Lung (tissue), 12 donors: ENCODE measurements around the gene TMEM39B. TPM values are rescaled to one million over a fixed set of nuclear protein-coding genes. Genes with fewer than 3 reads are reported as not detected.

Experiments
- ATAC-seq: fragments of 200-7000 bp; cut with Tn5 transposase; one replicate; pipeline ENCODE4 v1.9.1; 2020; ENCODE audit warnings: moderate number of reproducible peaks; ENCODE audit not compliant: insufficient read depth, low FRiP score
- DNase-seq, 3 donors: peaks; one replicate each; pipeline ENCODE4 v3.0.0-alpha.2; 2013 to 2017
- H3K27ac ChIP-seq, 2 donors: one replicate each; pipeline ENCODE4 v1.5.1; 2013; ENCODE audit warnings: mild to moderate bottlenecking in 2 of 2, moderate library complexity in 2 of 2, control low read depth in 1 of 2, inconsistent platforms in 1 of 2, low read depth in 1 of 2, low read length in 1 of 2
- H3K27me3 ChIP-seq, 3 donors: one replicate each; pipeline ENCODE4 v1.5.1; 2013; ENCODE audit warnings: low read length in 2 of 3; ENCODE audit not compliant: control insufficient read depth in 3 of 3, insufficient read depth in 3 of 3
- H3K36me3 ChIP-seq, 4 donors: one replicate each; pipeline ENCODE4 v1.5.1; 2013; ENCODE audit warnings: low read length in 4 of 4, mild to moderate bottlenecking in 1 of 4, moderate library complexity in 1 of 4; ENCODE audit not compliant: control insufficient read depth in 4 of 4, insufficient read depth in 4 of 4
- H3K4me1 ChIP-seq, 5 donors: one replicate each; pipeline ENCODE4 v1.5.1; 2013; ENCODE audit warnings: low read length in 5 of 5, mild to moderate bottlenecking in 2 of 5, moderate library complexity in 1 of 5; ENCODE audit not compliant: control insufficient read depth in 5 of 5, insufficient read depth in 5 of 5
- H3K4me3 ChIP-seq: one replicate; pipeline ENCODE4 v1.5.1; 2013; ENCODE audit warnings: mild to moderate bottlenecking, control low read depth, moderate library complexity
- H3K9ac ChIP-seq, 2 donors: one replicate each; pipeline ENCODE4 v1.5.1; 2013; ENCODE audit warnings: low read length in 2 of 2, control low read depth in 1 of 2; ENCODE audit not compliant: insufficient read depth in 1 of 2
- H3K9me3 ChIP-seq, 4 donors: one replicate each; pipeline ENCODE4 v1.5.1; 2013; ENCODE audit warnings: low read length in 3 of 4, mild to moderate bottlenecking in 1 of 4, moderate library complexity in 1 of 4; ENCODE audit not compliant: control insufficient read depth in 4 of 4, insufficient read depth in 3 of 4
- WGBS, 2 donors: extraction: QIAGEN DNeasy Blood & Tissue Kit; methylation state at CpG; one replicate each; pipeline ENCODE4 v1.1.7; 2013; 5-methylcytosine and 5-hydroxymethylcytosine counted together
- polyA plus RNA-seq, 2 donors: library from polyadenylated mRNA; stranded (reverse); fragments of 200-250 nt; gene quantifications; one replicate each; pipeline ENCODE4 v1.2.1, GENCODE V29; 2013
- total RNA-seq, 2 donors: library from RNA; depleted of rRNA in 1 of 2; stranded (reverse); fragments of >200 nt in 1 of 2; gene quantifications; one replicate each; pipeline ENCODE4 v1.2.1, GENCODE V29; 2014 to 2021
- TF ChIP-seq, protein P1 (sequence below): IDR thresholded peaks from 2 replicates; pipeline ENCODE4 v1.5.1; 2012; ENCODE audit warnings: mild to moderate bottlenecking; ENCODE audit errors: control extremely low read depth, extremely low read depth
- donor health status: control.
- donor health status: control.
- donor health status: Bipolar disorder and iron deficiency.
- donor health status: healthy.
- donor health status: DM: yes; HTN: yes; CAD: no.

The TMEM39B gene
- total and polyA plus RNA-seq, 4 donors: 7.6 to 23.8 (median 13.6) TPM

DNA sequence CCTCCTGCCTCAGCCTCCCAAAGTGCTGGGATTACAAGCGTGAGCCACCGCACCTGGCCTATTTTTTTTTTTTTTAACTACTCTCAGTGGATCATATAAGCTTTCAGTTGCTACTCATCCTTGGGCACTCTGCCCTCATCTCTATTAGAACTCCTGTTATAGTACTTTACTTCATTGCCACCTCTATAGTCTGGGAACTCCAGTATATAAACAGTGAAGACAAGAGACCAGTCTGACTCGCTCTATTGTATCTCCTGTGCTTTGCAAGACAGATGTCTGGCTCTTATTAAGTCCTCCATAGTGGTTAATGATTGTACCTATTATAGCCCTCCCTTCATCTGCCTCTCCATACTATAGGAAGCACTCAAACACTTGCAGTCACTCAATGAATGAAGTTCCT is 44.0 kb upstream of the TMEM39B start:
- Histone ChIP-seq H3K9me3 (no peaks in the 10 kb centered on the region), H3K4me1 (peaks cover 0 to 3% (median 0%) of the 10 kb centered on the region in 5 donors), H3K27me3 (no peaks in the 10 kb centered on the region), H3K4me3 (no peak overlapping the region), H3K9ac (no peak overlapping the region), H3K27ac (no peak overlapping the region), H3K36me3 (peaks cover 6 to 17% (median 15%) of the 10 kb centered on the region in 4 donors)
- no peak for DNase-seq
- no peak for ATAC-seq
- 83 to 96% methylated on average over 3 of the region's 3 CpGs for WGBS, 2 donors
- TF ChIP-seq, protein P1, sequence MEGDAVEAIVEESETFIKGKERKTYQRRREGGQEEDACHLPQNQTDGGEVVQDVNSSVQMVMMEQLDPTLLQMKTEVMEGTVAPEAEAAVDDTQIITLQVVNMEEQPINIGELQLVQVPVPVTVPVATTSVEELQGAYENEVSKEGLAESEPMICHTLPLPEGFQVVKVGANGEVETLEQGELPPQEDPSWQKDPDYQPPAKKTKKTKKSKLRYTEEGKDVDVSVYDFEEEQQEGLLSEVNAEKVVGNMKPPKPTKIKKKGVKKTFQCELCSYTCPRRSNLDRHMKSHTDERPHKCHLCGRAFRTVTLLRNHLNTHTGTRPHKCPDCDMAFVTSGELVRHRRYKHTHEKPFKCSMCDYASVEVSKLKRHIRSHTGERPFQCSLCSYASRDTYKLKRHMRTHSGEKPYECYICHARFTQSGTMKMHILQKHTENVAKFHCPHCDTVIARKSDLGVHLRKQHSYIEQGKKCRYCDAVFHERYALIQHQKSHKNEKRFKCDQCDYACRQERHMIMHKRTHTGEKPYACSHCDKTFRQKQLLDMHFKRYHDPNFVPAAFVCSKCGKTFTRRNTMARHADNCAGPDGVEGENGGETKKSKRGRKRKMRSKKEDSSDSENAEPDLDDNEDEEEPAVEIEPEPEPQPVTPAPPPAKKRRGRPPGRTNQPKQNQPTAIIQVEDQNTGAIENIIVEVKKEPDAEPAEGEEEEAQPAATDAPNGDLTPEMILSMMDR: no peak

GRCh38 chr1:32031578-32032274 is 41.0 kb upstream of the TMEM39B start:
- ATAC-seq (no peak), DNase-seq (no peak)
- Histone ChIP-seq H3K27ac (no peak overlapping the region), H3K36me3 (peaks cover 13 to 33% (median 23%) of the 10 kb centered on the region in 4 donors), H3K27me3 (no peaks in the 10 kb centered on the region), H3K9me3 (no peaks in the 10 kb centered on the region), H3K4me3 (no peak overlapping the region), H3K4me1 (peaks cover 0 to 3% (median 0%) of the 10 kb centered on the region in 5 donors), H3K9ac (no peak overlapping the region)
- TF ChIP-seq, protein P1: no peak
- 92 to 93% methylated on average over 8 of the region's 8 CpGs for WGBS, 2 donors

- peaks cover 18 to 37% (median 26%) of the 10 kb centered on the region in 4 donors for H3K36me3 ChIP-seq
- WGBS, 2 donors: 81 to 85% methylated on average over 2 of the region's 2 CpGs
- no peak overlapping the region for H3K9ac ChIP-seq
These were observed 40.5 kb upstream of the TMEM39B start for GRCh38 chr1:32032275-32032615.

More at GRCh38 chr1:32032275-32032615, 40.5 kb upstream of the TMEM39B start:
- peaks cover 0 to 3% (median 0%) of the 10 kb centered on the region in 5 donors for H3K4me1 ChIP-seq
- DNase-seq: no peak
- H3K27ac ChIP-seq: no peak overlapping the region
- H3K27me3 ChIP-seq: no peaks in the 10 kb centered on the region
- H3K9me3 ChIP-seq: no peaks in the 10 kb centered on the region
- TF ChIP-seq, protein P1: no peak
- ATAC-seq: no peak
- H3K4me3 ChIP-seq: no peak overlapping the region
